ENCODE data around the gene TCF3.
"Not testable (repeated sequence)": the region's sequence is repeated elsewhere in the genome, so short reads cannot be mapped to it uniquely, and the experiment has no call there.

TCF3 gene

DNA sequence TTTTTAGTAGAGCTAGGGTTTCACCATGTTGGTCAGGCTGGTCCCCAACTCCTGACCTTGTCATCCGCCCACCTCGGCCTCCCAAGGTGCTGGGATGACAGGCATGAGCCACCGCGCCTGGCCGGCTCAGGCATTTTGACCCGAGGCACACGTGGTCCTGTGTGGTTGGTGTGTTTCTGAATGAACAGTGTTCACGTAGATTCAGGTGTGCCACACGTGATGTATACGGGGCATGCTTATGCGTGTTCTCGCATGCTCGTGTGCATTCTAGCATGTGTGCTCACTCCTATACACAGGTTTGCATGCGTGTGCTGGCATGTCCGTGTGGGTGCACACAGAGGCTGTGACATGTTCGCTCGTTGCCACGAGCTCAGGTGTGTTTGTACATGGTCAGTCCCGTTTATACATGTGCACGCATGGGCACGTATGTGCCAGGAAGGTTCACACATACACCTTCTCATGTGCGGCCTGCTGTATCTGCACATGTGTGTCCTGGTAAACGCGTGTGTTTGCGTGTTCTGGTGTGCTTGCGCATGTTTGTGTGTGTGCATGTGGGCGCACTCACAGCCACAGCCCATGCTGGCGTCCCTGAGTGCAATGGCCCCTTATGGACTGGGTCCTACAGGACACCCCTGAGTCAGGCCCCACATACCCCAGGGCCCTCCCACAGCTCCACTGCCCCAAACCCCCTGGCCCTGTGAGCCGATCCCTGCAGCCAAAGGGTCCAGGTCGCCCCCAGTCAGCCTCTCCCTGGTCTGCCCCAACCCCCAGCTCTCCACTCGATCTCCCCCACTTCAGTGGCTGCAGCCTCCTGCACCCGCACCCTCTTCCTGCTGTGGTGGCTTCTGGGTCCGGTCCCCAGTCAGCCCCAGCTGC is 20.6 kb upstream of the TCF3 start:
- DNase-seq: no peak

DNA sequence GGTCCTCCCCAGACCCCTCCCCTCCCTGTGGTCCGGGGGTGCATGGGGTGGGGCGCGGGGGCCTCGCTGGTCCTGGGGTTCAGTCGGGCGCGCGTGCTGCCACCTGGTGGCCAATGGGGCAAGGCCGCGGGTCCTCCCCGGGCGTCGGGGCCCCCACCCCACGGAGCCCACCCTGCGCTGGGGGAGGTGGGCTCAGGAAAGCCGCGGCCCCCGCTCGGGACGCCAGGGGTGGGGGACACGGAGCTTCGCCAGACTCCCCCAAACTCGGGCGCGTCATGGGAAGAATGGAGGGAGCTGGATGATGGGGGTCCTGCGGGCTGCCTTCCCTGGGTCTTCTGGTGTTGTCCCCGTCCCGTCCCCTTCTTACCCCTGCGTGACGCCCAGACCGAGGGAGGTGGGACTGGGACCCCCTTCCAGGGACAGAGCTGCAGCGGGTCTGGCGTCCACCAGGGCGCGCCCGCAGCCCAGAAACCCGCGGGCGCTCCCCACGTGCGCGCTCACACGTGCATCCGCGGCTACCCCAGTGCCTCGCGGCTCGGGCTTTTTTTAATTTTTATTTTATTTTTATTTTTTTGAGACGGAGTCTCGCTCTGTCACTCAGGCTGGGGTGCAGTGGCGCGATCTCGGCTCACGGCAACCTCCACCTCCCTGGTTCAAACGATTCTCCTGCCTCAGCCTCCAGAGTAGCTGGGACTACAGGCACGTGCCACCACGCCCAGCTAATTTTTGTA is 19.8 kb upstream of the TCF3 start:
- peak; percentile 69 for DNase-seq

DNA sequence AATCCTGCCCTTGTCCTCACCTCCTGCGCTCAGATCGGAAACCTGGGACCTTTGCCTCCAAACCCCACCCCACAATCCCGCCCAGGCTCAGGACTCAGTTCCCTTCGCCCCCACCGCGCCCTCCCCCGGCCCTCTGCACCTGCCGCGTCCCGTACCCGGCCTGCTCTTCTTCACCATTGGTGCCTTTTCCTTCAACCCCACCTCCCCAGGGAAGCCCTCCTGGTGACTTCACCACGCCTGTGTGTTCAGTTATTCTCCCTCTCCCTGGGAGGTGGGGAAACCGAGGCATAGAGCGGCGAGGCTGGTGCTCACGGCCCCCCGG is 19.3 kb upstream of the TCF3 start:
- no peak for DNase-seq

DNA sequence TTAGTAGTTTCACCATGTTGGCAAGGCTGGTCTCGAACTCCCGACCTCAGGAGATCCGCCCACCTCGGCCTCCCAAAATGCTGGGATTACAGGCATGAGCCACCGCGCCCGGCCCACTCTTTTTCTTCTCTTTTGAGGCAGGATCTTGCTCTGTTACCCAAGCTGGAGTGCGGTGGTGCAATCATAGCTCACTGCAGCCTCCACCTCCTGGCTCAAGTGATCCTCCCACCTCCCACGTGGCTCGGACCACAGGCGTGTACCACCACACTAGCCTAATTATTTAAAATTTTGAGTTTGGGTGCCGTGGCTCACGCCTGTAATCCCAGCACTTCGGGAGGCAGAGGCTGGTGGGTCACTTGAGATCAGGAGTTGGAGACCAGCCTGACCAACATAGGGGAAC is 18.3 kb upstream of the TCF3 start:
- not testable (repeated sequence) for DNase-seq

DNA sequence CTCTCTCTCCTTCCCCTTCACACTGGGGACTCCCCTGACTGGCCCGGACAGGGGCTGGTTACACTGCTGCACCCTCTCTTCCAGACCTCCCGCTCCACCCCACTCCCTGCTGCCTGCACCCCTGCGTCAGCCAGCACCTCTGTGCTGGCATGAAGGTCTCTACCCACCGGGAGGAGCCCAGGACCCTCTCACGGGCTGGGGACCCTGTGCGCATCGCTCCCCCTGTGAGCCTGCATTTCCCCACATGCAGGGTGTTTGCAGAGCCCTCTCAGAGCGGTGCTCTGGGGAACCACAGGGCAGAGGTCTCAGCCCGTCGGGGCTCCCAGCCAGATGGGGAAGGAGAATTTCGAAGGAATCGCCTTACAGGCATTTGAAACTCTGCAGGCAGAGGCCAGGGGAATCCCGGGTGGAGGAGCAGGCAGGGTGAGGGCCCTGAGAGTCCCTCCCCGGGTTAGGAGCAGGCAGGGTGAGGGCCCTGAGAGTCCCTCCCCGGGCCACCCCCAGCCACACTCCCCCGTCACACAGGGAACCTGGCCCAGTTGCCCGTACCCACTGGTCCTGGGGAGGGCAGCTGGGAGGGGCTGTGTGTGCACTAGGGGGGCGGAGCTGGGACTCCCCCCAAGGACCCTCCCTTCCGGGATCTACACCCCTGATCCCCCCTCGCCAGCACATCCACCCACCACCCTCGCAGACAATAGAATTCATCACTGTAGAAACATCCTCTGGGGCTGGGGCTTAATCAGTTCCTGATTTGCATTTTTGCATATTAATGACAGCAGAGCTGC is 16.3 kb upstream of the TCF3 start:
- no peak for DNase-seq

DNA sequence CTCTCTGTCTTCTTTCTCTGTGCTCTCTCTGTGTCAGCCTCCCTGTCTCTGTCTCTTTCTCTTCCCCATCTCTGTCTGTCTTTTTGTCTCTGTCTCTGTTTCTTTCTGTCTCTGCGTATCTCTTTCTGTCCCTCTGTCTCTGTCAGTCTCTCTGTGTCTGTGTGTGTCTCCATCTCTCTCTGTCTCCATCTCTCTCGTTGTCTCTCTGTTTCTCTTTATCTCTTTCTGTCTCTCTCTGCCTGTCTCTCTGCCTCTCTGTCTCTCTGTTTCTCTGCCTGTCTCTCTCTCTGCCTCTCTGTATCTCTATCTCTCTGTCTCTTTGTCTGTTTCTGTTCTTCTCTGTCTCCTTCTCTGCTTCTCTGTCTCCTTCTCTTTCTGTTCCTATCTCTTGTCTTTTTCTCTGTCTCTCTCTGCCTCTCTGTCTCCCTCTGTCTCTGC is 15.7 kb upstream of the TCF3 start:
- DNase-seq: no peak

DNA sequence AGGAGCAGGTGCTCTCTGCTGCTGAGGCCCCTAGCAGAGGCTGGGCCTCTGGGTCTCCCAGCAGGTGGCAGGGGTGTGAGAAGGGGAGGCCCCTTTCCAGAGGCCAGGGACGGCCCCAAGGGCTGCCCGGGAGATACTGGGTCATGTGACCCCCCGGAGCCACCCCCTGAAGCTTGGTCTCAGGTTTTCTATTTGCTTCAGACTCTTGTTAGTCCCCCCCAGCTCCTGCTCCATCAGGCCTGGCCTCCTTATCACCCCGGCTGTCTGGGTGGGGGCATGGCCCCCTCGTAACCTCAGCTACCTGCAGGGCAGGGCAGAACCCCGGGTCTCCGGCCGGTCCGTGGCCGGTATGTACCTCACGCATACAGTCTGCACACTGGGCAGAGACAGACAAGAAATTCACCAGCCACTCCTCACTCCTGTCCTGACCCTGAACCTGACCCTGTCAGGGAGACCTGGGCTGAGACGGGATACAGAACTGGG is 13.2 kb upstream of the TCF3 start:
- DNase-seq: no peak

DNA sequence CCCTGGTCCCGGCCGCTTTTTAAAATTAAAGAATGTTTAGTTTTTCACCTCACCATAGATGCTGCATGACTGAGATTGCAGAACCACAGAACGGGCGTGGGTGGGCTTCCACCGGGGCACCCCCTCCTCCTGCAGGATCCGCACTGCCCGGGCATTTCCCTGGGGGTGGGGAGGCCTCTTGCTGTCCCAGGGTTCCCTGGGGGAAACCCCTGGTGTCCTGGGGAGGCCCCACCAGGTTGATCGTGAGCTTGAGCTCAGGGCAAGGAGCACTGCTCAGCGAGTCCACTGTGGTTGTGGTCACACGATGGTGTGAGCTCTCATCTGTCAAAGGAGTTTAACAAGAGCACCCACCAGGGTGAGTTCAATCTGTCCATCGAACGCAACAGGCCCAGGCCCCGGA is 11.4 kb upstream of the TCF3 start:
- DNase-seq: no peak

DNA sequence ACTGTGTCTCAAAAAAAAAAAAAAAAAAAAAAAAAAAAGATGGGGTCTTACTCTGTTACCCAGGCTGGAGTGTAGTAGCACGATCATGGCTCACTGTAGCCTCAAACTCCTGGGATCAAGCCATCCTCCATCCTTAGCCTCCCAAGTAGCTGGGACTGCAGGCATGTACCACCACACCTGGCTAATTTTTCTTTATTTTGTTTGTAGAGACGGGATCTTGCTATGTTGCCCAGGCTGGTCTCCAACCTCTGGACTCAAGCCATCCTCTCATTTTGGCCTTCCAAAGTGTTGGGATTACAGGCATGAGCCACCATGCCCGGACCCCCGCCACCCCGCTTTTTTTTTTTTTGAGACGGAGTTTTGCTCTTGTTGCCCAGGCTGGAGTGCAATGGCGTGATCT is 10.8 kb upstream of the TCF3 start:
- DNase-seq: not testable (repeated sequence)

DNA sequence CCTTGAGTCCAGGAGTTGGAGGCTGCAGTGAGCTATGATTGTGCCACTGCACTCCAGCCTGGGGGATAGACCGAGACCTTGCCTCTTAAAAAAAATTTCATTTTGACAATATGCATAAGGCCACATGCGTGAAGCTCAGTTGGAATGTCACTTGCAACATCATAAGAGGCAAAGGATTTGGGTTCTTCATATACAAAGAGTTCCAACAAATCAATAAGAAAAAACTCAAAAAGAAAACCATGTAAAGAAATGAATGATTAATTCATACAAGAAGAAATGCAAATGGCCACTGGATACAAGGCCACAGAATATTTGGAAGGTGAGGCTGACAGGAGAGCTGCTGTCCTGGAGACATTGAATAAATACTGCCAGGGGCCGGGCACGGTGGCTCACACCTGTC is 9.6 kb upstream of the TCF3 start:
- no peak for DNase-seq

DNA sequence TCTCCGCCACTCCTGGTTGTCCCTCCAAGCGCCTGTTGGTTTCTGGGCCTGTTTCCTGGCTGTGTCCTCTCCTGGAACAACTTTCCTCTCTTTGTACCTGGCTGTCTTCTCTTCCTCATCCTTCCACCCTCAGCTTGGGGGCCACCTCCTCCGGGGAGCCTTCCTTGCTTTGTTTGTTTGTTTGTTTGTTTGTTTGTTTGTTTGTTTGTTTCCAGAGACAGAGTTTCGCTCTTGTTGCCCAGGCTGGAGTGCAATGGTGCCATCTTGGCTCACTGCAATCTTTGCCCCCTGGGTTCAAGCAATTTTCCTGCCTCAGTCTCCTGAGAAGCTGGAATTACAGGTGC is 6.6 kb upstream of the TCF3 start:
- no peak for DNase-seq

DNA sequence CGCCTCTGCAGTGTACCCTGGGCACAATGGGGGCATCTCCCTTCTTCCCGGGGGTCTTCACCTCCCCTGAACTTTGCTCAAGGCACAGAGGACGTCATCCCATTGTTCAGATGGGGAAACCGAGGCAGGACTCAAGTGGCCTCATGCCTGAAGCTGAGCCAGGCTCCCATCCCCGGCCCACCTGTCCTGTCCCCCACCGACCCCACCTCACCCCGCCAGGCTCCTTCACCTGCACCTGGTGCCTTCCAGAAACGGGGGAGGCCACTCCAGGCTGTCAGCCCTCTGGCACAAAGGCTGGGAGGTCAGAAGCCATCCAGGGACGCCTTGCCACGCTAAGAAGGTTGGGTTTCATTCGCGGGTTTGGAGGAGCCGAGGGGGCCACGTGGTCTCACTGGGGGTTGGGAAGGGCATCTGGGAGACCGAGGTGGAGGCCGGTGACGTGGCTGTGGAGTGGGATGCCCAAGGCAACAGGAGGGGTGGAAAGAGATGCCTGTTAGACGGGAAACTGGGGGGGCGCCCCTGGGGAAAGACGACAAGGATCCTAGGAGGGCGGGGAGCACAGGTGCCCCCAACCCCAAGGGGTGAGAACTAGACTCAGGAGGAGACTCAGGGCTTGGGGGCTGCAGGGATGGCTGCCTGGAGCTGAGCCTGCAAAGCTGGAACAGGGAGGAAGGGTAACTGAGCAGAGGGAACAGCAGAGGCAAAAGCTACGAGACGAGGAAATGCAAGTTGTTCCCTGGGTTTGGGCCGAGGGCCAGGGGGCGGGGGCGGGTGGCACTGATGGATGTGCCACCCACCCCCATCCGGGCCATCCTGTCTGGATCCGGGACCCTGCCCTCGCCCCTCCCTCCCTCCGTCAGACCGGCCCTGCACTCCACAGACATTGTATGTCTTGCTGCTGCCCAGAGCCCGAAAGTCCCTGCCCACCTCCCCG is 6.0 kb upstream of the TCF3 start:
- no peak for DNase-seq

DNA sequence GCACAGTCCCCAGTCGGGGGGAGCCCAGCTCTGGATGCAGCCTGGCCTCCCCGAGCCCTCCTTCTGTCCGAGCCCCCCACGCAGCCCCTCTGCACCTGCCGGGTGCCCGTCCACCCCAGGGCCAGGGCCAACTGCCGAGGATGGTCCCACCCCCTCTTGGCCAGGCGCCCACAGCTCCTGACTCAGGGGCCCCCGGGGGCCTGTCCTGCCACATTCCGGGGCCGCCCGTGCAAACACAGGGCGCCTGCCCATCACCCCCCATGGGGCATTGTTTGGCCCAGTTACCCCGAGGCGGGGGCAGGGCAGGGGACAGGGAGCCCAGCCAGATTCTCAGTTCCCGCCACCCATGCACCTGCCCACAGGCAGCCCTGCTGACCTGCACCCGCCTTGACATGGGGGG is 5.3 kb upstream of the TCF3 start:
- no peak for DNase-seq

DNA sequence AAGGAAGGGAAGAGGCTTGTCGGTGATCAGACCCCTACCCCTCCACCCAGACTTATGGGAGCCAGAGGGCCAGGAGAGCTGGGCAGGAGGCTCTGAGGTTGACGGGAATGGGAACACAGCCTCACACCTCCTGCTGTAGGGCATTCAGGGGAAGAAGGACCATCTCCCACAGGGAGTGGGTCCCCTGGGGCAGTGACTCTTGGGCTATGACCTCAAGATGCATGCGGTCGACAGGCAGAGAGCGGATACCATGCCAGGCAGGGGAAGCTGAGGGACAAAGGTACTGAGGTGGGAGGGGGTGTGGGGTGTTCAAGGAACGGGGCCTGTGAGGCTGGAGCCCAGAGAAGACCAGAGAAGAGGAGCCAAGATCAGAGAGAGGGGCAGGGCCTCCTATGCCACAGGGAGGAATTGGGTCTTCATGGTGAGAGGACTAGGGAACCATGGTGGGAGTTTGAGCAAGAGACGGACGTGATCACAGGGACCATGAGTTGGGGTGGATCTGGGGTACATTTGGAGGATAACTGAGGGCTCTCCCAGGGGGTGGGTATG is 4.6 kb upstream of the TCF3 start:
- DNase-seq: no peak

DNA sequence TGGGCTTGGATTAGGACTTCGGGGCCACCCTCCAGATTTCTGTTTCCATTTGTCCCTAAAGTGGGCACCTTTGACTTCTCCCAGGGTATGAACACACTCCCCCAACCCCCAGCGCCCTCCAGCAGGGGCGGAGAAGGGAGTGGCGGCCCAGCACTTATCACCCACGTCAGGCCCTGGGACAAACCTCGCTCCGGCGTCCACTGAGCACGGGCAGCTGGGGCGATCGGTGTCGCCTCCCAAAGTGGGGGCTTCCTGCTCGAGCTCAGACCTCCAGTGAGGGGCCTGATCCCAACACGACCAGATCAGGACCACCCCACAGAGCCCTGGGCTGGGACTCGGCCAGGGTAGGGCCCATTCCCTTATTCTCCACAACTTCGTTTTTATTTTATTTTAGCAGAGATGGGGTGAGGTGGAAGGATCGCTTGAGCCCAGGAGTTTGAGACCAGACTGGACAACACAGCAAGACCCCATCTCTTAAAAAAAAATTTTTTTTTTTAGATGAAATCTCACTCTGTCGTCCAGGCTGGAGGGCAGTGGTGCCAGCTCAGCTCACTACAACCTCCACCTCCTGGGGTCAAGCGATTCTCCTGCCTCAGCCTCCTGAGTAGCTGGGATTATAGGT is 3.7 kb upstream of the TCF3 start:
- DNase-seq: no peak

DNA sequence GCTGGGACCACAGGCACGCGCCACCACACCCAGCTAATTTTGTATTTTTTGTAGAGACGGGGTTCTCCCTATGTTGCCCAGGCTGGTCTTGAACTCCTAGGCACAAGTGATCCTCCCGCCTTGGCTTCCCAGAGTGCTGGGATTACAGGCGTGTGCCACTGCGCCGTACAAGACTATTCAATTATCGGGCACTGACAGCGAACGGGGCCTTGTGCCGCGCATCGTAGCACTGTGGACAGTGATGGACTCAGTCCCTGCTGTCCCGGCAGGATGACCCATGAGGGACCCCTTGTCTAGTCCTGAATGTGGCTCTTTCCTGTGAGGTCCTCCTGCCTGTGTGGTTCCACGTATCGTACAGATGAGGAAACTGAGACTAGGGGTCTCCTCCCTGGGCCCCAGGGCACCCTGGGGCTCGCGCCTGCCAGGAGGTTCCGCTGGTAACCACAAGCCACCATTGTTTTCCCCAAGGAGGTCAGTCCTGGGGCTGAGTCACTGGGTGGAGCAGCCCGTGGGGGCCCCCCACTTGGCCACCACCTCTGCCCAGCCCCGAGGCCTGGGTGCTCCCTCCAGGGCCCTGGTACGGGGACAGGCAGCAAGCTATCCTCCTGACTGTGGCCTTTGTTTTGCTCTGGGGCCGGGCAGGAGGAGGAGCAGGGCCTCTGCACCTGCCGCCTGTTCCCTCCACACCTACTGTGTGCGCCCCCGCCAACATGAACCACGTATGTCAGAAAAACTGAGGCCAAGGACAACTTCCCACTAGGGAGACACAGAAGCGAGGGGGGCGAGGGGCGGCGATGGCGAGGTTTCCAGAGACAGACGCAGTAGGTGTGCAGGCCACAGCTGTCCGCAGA is 2.9 kb upstream of the TCF3 start:
- no peak for DNase-seq

DNA sequence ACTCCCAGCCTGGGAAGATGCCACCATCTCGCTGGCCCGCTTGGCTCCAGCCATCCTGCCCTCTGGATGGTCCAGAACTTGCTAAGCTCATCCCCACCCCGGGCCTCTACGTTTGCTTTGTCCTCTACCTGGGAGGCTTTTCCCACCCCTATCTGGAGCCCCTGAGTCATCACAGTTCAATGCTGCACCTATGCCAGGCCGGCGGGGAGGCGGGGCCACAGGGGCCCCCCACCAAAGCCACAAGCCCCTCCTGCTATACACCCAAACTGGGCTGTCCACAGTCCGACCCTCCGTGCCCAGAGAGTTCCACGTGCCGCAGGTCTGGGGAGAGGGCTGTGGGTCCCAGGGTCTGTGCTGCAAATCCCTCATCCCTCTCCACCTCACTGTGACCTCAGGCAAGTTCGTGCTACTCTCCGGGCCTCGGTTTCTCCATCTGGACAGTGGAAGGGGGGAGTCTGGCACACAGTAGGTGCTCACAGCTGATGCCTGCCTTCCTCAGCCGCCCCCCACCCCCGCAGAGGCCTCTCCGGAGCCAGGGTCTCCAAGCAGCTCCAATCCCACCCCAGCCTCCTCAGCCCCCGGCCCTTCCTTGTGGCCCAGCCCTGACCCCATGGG is 1.9 kb upstream of the TCF3 start:
- peak; percentile 16 for DNase-seq

DNA sequence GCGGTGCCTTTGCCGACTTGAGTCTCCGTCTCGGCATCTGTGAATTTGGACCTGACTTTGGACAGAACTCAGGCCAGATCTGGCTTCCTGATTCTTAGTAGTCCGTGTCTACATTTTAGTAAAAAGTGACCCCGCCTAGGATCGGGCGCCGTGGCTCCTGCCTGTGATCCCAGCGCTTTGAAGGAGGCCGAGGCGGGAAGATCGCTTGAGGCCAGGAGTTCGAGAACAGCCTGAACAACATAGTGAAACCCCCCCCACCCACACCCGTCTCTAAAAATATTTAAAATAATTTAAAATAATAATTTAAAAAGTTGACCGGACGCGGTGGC is 849 bp upstream of the TCF3 start:
- DNase-seq: no peak

DNA sequence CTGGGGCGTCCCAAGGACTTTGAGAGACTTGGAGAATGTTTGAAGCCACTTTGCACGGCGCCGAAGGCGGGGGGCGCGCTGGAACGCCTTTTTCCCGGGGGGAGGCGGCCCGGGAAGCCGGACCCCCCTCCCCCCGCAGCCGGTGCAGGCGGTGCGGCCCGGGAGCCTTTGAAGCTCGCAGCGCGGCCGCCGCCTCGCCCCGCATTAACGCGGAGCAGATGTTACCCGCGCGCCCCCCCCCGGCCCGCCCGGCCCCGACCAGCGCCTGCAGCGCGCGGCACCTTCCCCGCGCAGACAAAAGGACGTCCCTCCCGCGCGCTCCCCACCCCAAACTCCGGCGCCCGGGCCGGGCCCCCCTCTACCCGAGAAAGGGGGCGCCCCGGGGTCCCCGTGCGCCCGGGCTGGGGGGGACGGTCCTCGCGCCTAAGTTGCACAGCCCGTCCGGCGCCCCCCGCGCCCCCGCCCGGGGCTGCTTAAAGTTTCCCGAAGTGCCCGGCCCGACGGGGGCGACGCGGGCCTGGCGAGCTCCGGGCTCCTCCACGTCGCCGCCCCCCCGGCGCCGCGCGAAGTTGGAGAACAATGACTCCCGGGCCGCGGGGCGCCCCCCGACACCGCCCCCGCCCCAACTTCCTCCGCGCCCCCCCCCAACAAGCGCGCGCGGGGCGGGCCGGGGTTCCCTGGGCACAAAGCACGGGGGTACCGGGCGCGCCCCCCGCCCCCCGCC is 685 bp downstream of the TCF3 start:
- DNase-seq: peak; percentile 61
